Prostate gland (tissue), 2 donors: ENCODE measurements around the gene MLN. TPM values are rescaled to one million over a fixed set of nuclear protein-coding genes. Genes with fewer than 3 reads are reported as not detected.

ENCODE experiments used
- DNase-seq: peaks from one replicate; pipeline ENCODE4 v3.0.0-alpha.2; 2019; ENCODE audit warnings: low spot score
- H3K27ac ChIP-seq, 2 donors: fragments of 200-600 bp; sonication (generic); 2 replicates each; pipeline ENCODE4 v1.5.1; 2017 to 2019
- H3K27me3 ChIP-seq: fragments of 200-600 bp; sonication (generic); replicated peaks from 2 replicates; pipeline ENCODE4 v1.5.1; 2019; ENCODE audit not compliant: insufficient read depth
- H3K36me3 ChIP-seq, 2 donors: fragments of 200-600 bp; sonication (generic); 1 replicate in 1 of 2; 2 replicates in 1 of 2; pipeline versions ENCODE4 v1.5.1 to v1.8.1; 2017 to 2019
- H3K4me1 ChIP-seq: fragments of 200-600 bp; sonication (generic); replicated peaks from 2 replicates; pipeline ENCODE4 v1.5.1; 2019
- H3K4me3 ChIP-seq, 2 donors: fragments of 200-600 bp; sonication (generic); 2 replicates each; pipeline ENCODE4 v1.5.1; 2017 to 2019
- H3K9me3 ChIP-seq: fragments of 200-600 bp; sonication (generic); 2 replicates; pipeline ENCODE4 v1.5.1; 2017
- CTCF ChIP-seq, 4 experiments: fragments of 200-600 bp in 2 of 4; fragments of 450-650 bp in 2 of 4; sonication (generic) in 2 of 4; IDR thresholded peaks; 1 replicate in 3 of 4; 2 replicates in 1 of 4; pipeline ENCODE4 v1.5.1; 2016 to 2019; ENCODE audit warnings: antibody characterized with exemption in 4 of 4, mild to moderate bottlenecking in 2 of 4, moderate library complexity in 2 of 4
- POLR2A ChIP-seq: fragments of 450-650 bp; IDR thresholded peaks from one replicate; pipeline ENCODE4 v1.6.1; 2016; ENCODE audit warnings: antibody characterized with exemption, mild to moderate bottlenecking
- POLR2AphosphoS5 ChIP-seq: sonication (generic); formaldehyde crosslinking; IDR thresholded peaks from one replicate; pipeline ENCODE4 v1.6.1; 2017; ENCODE audit warnings: antibody characterized with exemption
- WGBS: methylation state at CpG from one replicate; pipeline ENCODE4 v1.1.5; 2018; 5-methylcytosine and 5-hydroxymethylcytosine counted together
- intact Hi-C: fragments of 100-400 bp; cut with DNase I; formaldehyde crosslinking; loops from one replicate; pipeline ENCODE4 v1.14.2; 2022
- total RNA-seq, 2 donors: library from RNA; depleted of rRNA; stranded (reverse); fragments of >200 nt; gene quantifications; one replicate each; pipeline ENCODE4 v1.1.0, GENCODE V29; 2016

Gene MLN
- total RNA-seq, 2 donors from 2014 or later = not detected

DNA sequence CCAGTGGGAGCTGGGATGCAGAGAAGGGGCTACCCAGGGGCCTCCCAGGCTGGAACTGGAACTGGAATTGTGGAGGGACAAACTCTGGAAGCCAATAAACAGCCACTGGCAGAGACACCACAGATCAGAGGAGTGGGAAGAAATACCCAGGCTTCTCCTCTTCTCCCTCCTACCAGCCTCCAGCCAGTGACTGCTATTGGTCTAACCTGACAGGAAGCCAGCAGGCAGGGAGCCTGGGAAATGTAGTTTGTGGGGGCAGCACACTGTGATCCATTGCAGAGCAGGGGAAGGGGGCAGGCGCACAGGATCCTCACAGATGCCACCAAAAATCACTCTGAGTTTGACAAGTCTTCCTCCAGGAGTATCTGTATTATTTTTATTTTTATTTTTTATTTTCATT lies 12.1 kb upstream of the MLN start:
- WGBS = 42% methylated on average over 1 of the region's 1 CpG
- Histone ChIP-seq H3K4me1 (no peaks in the 10 kb centered on the region), H3K4me3 (no peak overlapping the region), H3K27me3 (no peaks in the 10 kb centered on the region), H3K9me3 (no peaks in the 10 kb centered on the region), H3K27ac (no peak overlapping the region), H3K36me3 (no peaks in the 10 kb centered on the region)
- intact Hi-C loops = no loop called here
- no peak for TF ChIP-seq POLR2A
- TF ChIP-seq CTCF (IDR thresholded peaks at IDR 0.05) = no peak
- TF ChIP-seq POLR2AphosphoS5 = no peak
- DNase-seq = no peak

- intact Hi-C loops = no loop called here
- H3K9me3 ChIP-seq = no peaks in the 10 kb centered on the region
- DNase-seq = no peak
- H3K4me3 ChIP-seq = no peak overlapping the region
- 62% methylated on average over 19 of the region's 19 CpGs for WGBS
- no peaks in the 10 kb centered on the region for H3K4me1 ChIP-seq
- TF ChIP-seq POLR2A (no peak), POLR2AphosphoS5 (no peak), CTCF (IDR thresholded peaks at IDR 0.05) (no peak)
- H3K36me3 ChIP-seq = no peaks in the 10 kb centered on the region
- no peaks in the 10 kb centered on the region for H3K27me3 ChIP-seq
- no peak overlapping the region for H3K27ac ChIP-seq
Observed at GRCh38 chr6:33813990-33814985, 10.5 kb upstream of the MLN start.

- Histone ChIP-seq H3K4me3 (no peak overlapping the region), H3K27ac (no peak overlapping the region), H3K4me1 (no peaks in the 10 kb centered on the region), H3K27me3 (no peaks in the 10 kb centered on the region), H3K9me3 (no peaks in the 10 kb centered on the region), H3K36me3 (no peaks in the 10 kb centered on the region)
- intact Hi-C loops = no loop called here
- WGBS = 61% methylated on average over 14 of the region's 16 CpGs
- TF ChIP-seq CTCF (IDR thresholded peaks at IDR 0.05) = no peak
- TF ChIP-seq POLR2AphosphoS5 = no peak
- no peak for TF ChIP-seq POLR2A
- DNase-seq = no peak
Observed at GRCh38 chr6:33813246-33813904, 9.6 kb upstream of the MLN start.

- Histone ChIP-seq H3K27ac (no peak overlapping the region), H3K36me3 (no peaks in the 10 kb centered on the region), H3K4me3 (no peak overlapping the region), H3K9me3 (no peaks in the 10 kb centered on the region), H3K4me1 (no peaks in the 10 kb centered on the region), H3K27me3 (peaks cover 3% of the 10 kb centered on the region)
- intact Hi-C loops = no loop called here
- 6% methylated on average over 11 of the region's 11 CpGs for WGBS
- no peak for DNase-seq
- TF ChIP-seq POLR2AphosphoS5 = no peak
- TF ChIP-seq POLR2A = no peak
- TF ChIP-seq CTCF (IDR thresholded peaks at IDR 0.05) = peak in 2 of 4 experiments; percentile 29 to 55
Observed at GRCh38 chr6:33812669-33813068, 8.9 kb upstream of the MLN start.
